ENCODE results near the gene PHLPP1.

Gene PHLPP1

GRCh38 chr18:63028380-63028779 is 313.0 kb downstream of the PHLPP1 start:
- no peak overlapping the region for H3K4me3 ChIP-seq (IDR thresholded peaks at IDR 0.05; ENCODE audit: insufficient read depth, low read depth, low read length)
- H3K4me1 ChIP-seq (ENCODE audit: low read depth, poor library complexity, severe bottlenecking): peaks cover 7% of the 10 kb centered on the region
- no peak overlapping the region for H3K9ac ChIP-seq
- H3K36me3 ChIP-seq (ENCODE audit: insufficient read depth): no peaks in the 10 kb centered on the region
- no peaks in the 10 kb centered on the region for H4K20me1 ChIP-seq (ENCODE audit: insufficient read depth)
- no peak overlapping the region for H2AFZ ChIP-seq (ENCODE audit: low read depth)
- H3K79me2 ChIP-seq (ENCODE audit: insufficient read depth, low read depth): no peaks in the 10 kb centered on the region
- H3K27ac ChIP-seq: no peak overlapping the region
- TF ChIP-seq, protein P1, sequence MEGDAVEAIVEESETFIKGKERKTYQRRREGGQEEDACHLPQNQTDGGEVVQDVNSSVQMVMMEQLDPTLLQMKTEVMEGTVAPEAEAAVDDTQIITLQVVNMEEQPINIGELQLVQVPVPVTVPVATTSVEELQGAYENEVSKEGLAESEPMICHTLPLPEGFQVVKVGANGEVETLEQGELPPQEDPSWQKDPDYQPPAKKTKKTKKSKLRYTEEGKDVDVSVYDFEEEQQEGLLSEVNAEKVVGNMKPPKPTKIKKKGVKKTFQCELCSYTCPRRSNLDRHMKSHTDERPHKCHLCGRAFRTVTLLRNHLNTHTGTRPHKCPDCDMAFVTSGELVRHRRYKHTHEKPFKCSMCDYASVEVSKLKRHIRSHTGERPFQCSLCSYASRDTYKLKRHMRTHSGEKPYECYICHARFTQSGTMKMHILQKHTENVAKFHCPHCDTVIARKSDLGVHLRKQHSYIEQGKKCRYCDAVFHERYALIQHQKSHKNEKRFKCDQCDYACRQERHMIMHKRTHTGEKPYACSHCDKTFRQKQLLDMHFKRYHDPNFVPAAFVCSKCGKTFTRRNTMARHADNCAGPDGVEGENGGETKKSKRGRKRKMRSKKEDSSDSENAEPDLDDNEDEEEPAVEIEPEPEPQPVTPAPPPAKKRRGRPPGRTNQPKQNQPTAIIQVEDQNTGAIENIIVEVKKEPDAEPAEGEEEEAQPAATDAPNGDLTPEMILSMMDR (conservative IDR thresholded peaks at IDR 0.05; ENCODE audit: low read depth, low read length): no peak
- H3K4me2 ChIP-seq: no peak overlapping the region
- no peaks in the 10 kb centered on the region for H3K27me3 ChIP-seq (ENCODE audit: insufficient read depth, low read depth)

Data from KMS-11 (cell line).